CD4-positive, alpha-beta T cell (primary cell): ENCODE measurements around the gene TEAD4. TPM values are rescaled to one million over a fixed set of nuclear protein-coding genes. Genes with fewer than 3 reads are reported as not detected.

Experiments
- ATAC-seq: fragments of 200-7000 bp; cut with Tn5 transposase; one replicate; pipeline ENCODE4 v1.10.0; 2022; ENCODE audit warnings: mild to moderate bottlenecking; ENCODE audit not compliant: poor library complexity
- CTCF ChIA-PET: fragments of 350-600 bp; sonication (Branson Sonifier 250); formaldehyde crosslinking; loops from one replicate; lab custom pipeline; 2021; ENCODE audit warnings: antibody characterized with exemption, inconsistent platforms; lab: Charles Lee
- POLR2A ChIA-PET: fragments of 350-600 bp; sonication (Branson Sonifier 250); formaldehyde crosslinking; loops from one replicate; lab custom pipeline; 2021; ENCODE audit warnings: antibody characterized with exemption, inconsistent platforms; lab: Charles Lee
- DNase-seq, 14 experiments: peaks; one replicate each; pipeline ENCODE4 v3.0.0-alpha.2; 2013 to 2020; ENCODE audit warnings: mixed read lengths in 2 of 14
- H3K27ac ChIP-seq, 2 donors: one replicate each; pipeline versions ENCODE4 v1.5.1 to v1.7.0; 2013; ENCODE audit warnings: low read length in 2 of 2, low read depth in 1 of 2, mild to moderate bottlenecking in 1 of 2
- H3K27me3 ChIP-seq, 2 experiments: 1 replicate in 1 of 2; 2 replicates in 1 of 2; pipeline versions ENCODE4 v1.6.1 to v1.7.0; 2013; ENCODE audit warnings: low read length in 2 of 2, control low read depth in 1 of 2, mild to moderate bottlenecking in 1 of 2, moderate library complexity in 1 of 2; ENCODE audit not compliant: insufficient read depth in 2 of 2, control insufficient read depth in 1 of 2
- H3K36me3 ChIP-seq: one replicate; pipeline ENCODE4 v1.6.1; 2013; ENCODE audit warnings: low read length, control low read depth; ENCODE audit not compliant: insufficient read depth
- H3K4me1 ChIP-seq: one replicate; pipeline ENCODE4 v1.6.1; 2013; ENCODE audit warnings: low read length, control low read depth; ENCODE audit not compliant: insufficient read depth
- H3K4me3 ChIP-seq: one replicate; pipeline ENCODE4 v1.5.1; 2013; ENCODE audit warnings: mild to moderate bottlenecking, low read length, moderate library complexity
- H3K9me3 ChIP-seq, 2 experiments: 1 replicate in 1 of 2; 2 replicates in 1 of 2; pipeline versions ENCODE4 v1.6.1 to v1.7.0; 2013; ENCODE audit warnings: low read length in 2 of 2, mild to moderate bottlenecking in 2 of 2, control low read depth in 1 of 2, moderate library complexity in 1 of 2; ENCODE audit not compliant: control insufficient read depth in 1 of 2, insufficient read depth in 1 of 2
- H3K27ac Mint-ChIP-seq: one replicate; pipeline ENCODE4 v1.8.0; 2020; ENCODE audit warnings: mixed read lengths
- H3K27me3 Mint-ChIP-seq: one replicate; pipeline ENCODE4 v1.8.0; 2021; ENCODE audit warnings: mixed read lengths
- H3K36me3 Mint-ChIP-seq: one replicate; pipeline ENCODE4 v1.8.0; 2021; ENCODE audit warnings: low read depth, mixed read lengths
- H3K4me1 Mint-ChIP-seq: one replicate; pipeline ENCODE4 v1.8.0; 2021; ENCODE audit warnings: low read depth, mixed read lengths
- H3K4me3 Mint-ChIP-seq: one replicate; pipeline ENCODE4 v1.8.0; 2020; ENCODE audit warnings: mild to moderate bottlenecking, mixed read lengths
- H3K9me3 Mint-ChIP-seq: one replicate; pipeline ENCODE4 v1.8.0; 2020; ENCODE audit warnings: mixed read lengths
- intact Hi-C, 2 experiments: fragments of 100-400 bp; cut with DNase I in 1 of 2; cut with micrococcal nuclease in 1 of 2; formaldehyde crosslinking; loops; one replicate each; pipeline versions ENCODE4 v1.15.1 to v1.9.0; 2023 to 2025; cut with DNase I, micrococcal nuclease
- total RNA-seq, 174 experiments: library from RNA in 2 of 174; stranded (reverse) in 2 of 174; gene quantifications; one replicate each; pipeline ENCODE4 v1.2.3 and lab custom pipeline; 2021 to 2026
- TF ChIP-seq, protein P1 (sequence below): fragments of 200-600 bp; IDR thresholded peaks from one replicate; pipeline ENCODE4 v1.8.0; 2022; ENCODE audit warnings: antibody characterized with exemption, mild to moderate bottlenecking

The TEAD4 gene
- total RNA-seq, 2 experiments from 2014 or later: not detected

DNA sequence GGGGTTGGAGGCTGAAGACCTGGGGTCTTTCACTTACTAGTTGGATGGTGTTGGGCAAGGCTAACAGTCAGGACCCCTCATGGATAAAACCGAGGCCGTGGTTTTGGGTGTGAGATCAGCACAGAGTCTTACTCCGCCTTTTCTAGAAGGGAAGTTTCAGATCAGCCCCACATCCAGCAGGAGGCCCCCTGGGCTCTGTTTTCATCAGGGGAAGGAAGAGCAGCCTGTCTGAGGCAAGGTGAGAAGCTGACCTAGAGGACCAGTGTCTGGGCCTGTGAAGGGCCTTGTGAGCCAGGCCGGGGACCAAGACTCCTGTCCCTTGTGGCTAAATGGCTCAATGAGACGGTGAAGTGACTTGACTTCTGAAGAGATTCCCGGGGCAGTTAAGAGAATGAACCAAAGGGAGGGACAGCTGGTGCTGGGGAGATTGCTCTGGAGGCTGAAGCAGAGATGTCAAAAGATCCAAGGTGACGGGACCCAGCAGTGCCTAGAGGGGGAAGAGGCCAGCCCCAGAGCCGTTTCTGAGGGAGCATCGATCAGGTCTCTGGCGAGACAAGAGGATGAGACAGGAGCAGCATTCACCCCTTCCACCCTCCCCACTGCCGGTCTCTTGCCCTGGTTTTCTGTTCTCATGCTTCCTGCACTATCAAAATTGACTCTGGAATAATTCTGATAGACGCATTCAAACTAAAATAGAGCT is 77.9 kb downstream of the TEAD4 start:
- ATAC-seq (no peak), DNase-seq (no peak)
- Histone ChIP-seq H3K9me3 (no peaks in the 10 kb centered on the region), H3K4me1 (no peaks in the 10 kb centered on the region), H3K4me3 (no peak overlapping the region), H3K27ac (no peak overlapping the region), H3K36me3 (no peaks in the 10 kb centered on the region), H3K27me3 (peaks cover 3 to 5% of the 10 kb centered on the region in 2 experiments)
- Mint-ChIP-seq H3K36me3 (no peaks in the 10 kb centered on the region), H3K4me1 (no peaks in the 10 kb centered on the region), H3K4me3 (no peak overlapping the region), H3K9me3 (no peaks in the 10 kb centered on the region), H3K27ac (no peak overlapping the region), H3K27me3 (peaks cover 8% of the 10 kb centered on the region)
- ChIA-PET POLR2A (interaction anchor here (0.6 kb wide), 1 partner anchor 61 kb away, joined by 3 read pairs; no protein-coding TSS in a partner anchor), CTCF (no interaction called here)
- intact Hi-C loops: no loop called here
- TF ChIP-seq, protein P1, sequence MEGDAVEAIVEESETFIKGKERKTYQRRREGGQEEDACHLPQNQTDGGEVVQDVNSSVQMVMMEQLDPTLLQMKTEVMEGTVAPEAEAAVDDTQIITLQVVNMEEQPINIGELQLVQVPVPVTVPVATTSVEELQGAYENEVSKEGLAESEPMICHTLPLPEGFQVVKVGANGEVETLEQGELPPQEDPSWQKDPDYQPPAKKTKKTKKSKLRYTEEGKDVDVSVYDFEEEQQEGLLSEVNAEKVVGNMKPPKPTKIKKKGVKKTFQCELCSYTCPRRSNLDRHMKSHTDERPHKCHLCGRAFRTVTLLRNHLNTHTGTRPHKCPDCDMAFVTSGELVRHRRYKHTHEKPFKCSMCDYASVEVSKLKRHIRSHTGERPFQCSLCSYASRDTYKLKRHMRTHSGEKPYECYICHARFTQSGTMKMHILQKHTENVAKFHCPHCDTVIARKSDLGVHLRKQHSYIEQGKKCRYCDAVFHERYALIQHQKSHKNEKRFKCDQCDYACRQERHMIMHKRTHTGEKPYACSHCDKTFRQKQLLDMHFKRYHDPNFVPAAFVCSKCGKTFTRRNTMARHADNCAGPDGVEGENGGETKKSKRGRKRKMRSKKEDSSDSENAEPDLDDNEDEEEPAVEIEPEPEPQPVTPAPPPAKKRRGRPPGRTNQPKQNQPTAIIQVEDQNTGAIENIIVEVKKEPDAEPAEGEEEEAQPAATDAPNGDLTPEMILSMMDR: no peak

DNA sequence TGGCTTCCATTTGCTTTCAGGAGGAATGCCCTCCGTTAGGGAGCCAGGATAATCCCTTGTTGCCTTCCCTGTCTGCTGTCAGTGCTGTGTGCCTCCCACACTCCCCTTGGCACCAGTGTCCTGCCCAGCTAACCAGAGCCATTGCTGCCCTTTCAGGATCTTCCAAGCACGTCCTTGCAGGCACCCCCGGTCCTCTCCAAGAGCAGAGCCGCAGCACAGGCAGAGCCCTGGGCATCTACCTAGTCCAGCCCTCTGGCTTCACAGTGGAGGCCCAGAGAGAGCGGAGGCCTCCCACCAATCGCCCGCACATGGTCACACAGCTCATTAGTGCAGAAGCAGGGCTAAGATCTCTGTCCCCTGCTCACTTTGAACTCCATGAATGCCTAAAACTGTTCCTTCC is 79.0 kb downstream of the TEAD4 start:
- ChIA-PET POLR2A (interaction anchor here (1.0 kb wide), 1 partner anchor 165 kb away, joined by 3 read pairs; no protein-coding TSS in a partner anchor), CTCF (no interaction called here)
- peaks cover 15% of the 10 kb centered on the region for H3K27me3 Mint-ChIP-seq
- intact Hi-C loops: no loop called here
- H3K27ac Mint-ChIP-seq: no peak overlapping the region
- Histone ChIP-seq H3K36me3 (no peaks in the 10 kb centered on the region), H3K4me1 (no peaks in the 10 kb centered on the region), H3K4me3 (no peak overlapping the region), H3K9me3 (no peaks in the 10 kb centered on the region), H3K27ac (no peak overlapping the region), H3K27me3 (peaks cover 10% of the 10 kb centered on the region in 2 experiments)
- DNase-seq (no peak), ATAC-seq (no peak)
- H3K4me3 Mint-ChIP-seq: no peak overlapping the region
- no peaks in the 10 kb centered on the region for H3K36me3 Mint-ChIP-seq
- H3K4me1 Mint-ChIP-seq: no peaks in the 10 kb centered on the region
- H3K9me3 Mint-ChIP-seq: no peaks in the 10 kb centered on the region
- TF ChIP-seq, protein P1: no peak

DNA sequence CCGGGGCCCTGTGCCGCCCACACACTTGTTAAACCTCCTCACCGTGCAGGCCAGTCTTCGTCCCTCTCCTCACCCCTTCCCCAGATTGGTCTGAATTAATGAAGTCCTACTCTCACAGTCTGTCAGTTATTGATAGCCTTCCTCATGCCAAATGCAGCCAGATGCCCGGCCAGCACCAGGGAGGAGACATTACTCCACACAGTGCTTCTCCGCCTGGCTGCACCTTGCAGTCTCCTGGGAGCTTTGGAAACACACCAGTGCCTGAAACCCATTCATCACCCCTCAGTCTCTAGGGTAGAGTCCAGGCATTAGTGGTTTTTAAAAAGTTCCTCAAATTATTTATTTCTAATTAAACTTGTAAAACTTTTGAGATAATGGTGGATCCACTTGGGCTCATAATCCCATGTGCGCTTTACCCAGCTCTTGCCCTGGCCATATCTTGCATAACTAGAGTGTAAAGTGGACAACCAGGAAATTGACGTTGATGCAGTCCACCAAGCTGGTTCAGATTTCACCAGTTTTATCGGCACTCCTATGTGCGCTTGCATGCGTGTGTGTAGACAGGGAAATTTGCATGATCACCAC is 79.8 kb downstream of the TEAD4 start:
- Histone ChIP-seq H3K9me3 (no peaks in the 10 kb centered on the region), H3K4me1 (no peaks in the 10 kb centered on the region), H3K36me3 (no peaks in the 10 kb centered on the region), H3K4me3 (no peak overlapping the region), H3K27ac (no peak overlapping the region), H3K27me3 (peaks cover 10 to 16% of the 10 kb centered on the region in 2 experiments)
- TF ChIP-seq, protein P1: no peak
- Mint-ChIP-seq H3K9me3 (no peaks in the 10 kb centered on the region), H3K4me3 (no peak overlapping the region), H3K27me3 (peaks cover 24% of the 10 kb centered on the region), H3K4me1 (no peaks in the 10 kb centered on the region), H3K27ac (no peak overlapping the region), H3K36me3 (no peaks in the 10 kb centered on the region)
- POLR2A ChIA-PET: interaction anchor here (1.0 kb wide), 1 partner anchor 164 kb away, joined by 3 read pairs; no protein-coding TSS in a partner anchor
- CTCF ChIA-PET: no interaction called here
- intact Hi-C loops: no loop called here
- DNase-seq (no peak), ATAC-seq (no peak)
